Measurements from ENCODE around the gene CCDC51.
"Not testable (repeated sequence)": the region's sequence is repeated elsewhere in the genome, so short reads cannot be mapped to it uniquely, and the experiment has no call there.

The CCDC51 gene

DNA sequence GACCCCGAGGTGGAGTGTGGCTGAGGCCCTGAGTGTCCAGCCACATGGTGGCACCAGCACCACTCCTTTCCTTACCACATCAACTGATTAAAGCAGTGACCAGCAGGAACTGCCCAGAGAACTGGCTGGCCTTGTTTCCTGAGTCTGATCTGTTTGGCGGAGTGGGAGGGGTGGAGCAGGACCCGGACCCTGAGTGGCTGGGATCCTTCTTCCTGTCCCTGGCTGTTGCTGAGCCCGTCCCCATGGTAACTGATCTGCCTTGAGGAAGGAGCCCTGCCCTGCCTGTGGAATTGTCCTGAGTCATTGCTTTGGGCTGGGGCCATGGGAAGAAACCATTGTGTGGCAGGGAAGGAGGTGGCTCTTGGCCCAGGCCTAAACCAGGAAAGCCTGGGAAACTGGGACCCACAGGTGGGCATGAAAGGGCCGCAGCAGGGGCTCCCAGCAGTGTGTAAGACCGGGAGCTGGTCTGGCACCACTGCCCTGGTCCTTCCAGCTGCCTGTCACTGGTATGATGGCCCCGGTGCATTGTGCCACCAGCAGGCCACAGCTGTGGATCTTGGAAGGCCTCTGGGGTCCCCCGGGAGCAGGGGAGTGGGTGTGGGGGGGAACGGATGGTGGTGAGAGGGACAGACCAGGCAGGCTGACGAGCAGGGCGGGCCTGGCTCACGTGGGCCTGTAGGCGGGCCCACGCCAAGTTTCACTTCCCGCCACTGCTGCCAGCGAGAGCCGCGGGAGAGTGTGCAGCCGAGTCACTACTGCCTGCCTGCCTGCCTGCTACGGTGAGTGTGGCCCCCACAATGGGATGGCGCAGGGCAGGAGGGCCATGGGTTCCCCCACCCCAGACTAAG, 25.8 kb upstream of the CCDC51 start:
- peak; percentile 99 for DNase-seq (ENCODE audit: low spot score)

DNA sequence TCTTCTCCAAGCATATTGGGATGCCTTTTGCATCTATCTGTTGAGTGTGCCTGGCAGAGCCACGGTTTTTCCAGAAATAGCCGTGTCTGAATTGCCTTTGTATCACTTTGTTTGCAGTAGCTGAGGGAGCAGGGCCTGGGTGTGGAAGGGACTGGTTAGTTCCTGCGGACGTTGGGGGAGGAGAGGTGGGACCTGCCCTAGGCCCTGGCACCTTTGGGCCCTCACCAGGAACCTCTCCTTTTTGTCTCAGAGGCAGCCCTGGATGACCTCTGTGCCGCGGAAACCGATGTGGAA, 25.3 kb upstream of the CCDC51 start:
- no peak for DNase-seq (ENCODE audit: low spot score)

DNA sequence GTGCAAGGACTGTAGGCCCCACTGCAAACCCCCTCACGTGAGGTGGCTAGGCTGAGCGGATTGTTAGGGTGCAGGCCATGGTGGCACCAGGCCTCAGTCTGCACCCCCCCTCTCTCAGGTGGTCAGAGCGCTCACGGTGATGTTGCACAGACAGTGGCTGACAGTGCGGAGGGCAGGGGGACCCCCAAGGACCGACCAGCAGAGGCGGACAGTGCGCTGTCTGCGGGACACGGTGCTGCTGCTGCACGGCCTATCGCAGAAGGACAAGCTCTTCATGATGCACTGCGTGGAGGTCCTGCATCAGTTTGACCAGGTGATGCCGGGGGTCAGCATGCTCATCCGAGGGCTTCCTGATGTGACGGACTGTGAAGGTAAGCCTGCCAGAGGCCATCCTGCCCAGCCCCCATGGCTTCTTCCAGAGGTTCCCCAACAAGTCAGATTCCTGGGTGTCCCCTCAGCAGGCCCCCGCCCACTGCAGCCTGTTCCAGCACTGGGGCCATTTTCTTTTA, 24.8 kb upstream of the CCDC51 start:
- no peak for DNase-seq (ENCODE audit: low spot score)

DNA sequence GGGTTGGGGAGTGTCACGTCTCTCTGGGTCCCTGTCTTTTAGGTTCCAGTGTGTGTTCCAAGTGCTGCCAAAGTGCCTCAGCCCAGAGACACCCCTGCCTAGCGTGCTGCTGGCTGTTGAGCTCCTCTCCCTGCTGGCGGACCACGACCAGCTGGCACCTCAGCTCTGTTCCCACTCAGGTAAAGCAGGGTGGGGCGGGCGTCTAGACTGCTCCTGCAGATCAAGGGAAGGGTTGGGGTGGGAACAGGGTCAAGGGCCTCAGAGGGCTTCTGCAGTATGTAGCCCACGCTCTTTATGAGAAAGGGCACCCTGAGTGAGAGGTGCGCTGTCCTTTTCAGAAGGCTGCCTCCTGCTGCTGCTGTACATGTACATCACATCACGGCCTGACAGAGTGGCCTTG, 23.8 kb upstream of the CCDC51 start:
- DNase-seq (ENCODE audit: low spot score) = no peak

DNA sequence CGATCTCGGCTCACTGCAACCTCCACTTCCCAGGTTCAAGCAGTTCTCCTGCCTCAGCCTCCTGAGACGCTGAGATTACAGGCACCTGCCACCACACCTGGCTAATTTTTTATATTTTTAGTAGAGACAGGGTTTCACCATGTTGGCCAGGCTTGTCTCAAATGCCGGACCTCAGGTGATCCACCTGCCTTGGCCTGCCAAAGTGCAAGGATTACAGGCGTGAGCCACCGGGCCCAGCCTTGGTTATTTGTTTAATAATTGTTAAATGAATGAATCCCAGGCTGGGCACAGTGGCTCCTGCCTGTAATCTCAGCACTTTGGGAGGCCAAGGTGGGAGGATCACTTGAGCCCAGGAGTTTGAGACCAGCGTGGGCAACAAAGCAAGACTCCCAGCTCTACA, 21.8 kb upstream of the CCDC51 start:
- not testable (repeated sequence) for DNase-seq (ENCODE audit: low spot score)

DNA sequence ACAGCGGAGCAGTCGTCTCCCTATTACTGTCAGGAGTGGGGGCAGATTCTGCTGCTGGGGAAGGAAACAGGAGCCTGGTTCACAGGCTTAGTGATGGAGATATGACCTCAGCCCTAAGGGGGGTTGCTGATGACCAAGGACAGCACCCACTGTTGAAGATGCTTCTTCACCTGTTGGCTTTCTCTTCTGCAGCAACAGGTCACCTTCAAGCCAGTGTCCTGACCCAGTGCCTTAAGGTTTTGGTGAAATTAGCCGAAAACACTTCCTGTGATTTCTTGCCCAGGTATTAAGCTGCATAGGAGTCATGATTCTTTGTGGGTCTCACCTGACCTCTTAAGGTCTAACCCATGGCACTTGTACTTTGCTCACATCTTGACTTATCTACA, 20.6 kb upstream of the CCDC51 start:
- no peak for DNase-seq (ENCODE audit: low spot score)

DNA sequence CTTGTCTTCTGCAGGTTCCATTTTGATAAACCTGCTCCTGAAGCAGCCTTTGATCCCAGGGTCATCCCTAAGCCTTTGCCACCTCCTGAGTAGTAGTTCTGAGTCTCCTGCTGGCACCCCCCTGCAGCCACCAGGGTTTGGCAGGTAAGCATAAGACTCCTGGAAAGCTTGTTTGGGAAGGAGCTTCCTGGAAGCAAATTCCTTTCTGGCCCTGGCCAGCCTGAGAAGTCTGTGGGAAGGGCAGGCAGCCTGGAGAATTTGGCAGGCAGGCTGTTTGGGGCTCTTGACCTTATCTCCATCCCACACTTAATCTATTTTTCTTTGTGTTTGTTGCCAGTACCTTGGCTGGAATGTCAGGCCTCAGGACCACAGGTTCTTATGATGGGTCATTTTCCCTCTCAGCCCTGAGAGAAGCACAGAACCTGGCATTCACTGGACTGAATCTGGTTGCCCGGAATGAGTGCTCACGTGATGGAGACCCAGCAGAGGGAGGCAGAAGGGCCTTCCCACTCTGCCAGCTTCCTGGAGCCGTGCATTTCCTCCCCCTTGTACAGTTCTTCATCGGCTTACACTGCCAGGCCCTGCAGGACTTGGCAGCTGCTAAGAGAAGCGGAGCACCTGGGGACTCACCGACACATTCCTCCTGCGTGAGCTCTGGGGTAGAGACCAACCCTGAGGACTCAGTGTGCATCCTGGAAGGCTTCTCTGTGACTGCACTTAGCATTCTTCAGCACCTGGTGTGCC, 20.0 kb upstream of the CCDC51 start:
- DNase-seq (ENCODE audit: low spot score) = peak; percentile 92

DNA sequence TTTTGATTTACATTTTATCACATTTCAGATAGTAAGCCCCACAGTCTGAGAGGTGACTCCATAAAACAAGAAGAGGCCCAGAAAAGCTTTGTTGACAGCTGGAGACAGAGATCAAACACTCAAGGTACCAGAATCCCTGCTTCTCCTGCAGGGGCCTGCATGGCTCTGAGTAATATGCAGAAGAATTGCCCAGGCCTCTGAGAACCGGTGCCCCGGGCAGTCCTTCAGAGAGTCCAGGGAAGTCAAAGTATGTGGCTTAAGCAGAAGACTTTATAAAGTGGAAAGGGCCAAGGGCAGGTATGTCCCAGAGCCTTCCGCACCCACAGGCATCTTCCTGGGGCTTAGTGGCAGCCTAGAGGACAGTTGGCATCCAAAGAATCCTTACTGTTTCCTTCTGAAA, 19.4 kb upstream of the CCDC51 start:
- no peak for DNase-seq (ENCODE audit: low spot score)

DNA sequence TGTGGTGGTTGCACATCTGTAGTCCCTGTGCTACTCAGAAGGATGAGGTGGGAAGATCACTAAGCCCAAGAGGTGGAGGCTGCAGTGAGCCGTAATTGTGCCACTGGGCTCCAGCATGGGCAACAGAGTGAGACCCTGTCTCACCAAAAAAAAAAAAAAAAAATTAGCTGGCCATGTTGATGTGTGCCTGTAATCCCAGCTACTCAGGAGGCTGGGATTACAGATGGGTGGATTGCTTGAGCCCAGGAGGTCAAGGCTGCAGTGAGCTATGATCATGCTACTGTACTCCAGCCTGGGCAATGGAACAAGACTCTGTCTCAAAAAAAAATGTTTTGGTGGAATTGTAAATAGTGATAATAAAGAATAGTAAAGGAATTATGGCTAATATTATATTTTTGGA, 16.5 kb upstream of the CCDC51 start:
- DNase-seq (ENCODE audit: low spot score) = peak; percentile 39

DNA sequence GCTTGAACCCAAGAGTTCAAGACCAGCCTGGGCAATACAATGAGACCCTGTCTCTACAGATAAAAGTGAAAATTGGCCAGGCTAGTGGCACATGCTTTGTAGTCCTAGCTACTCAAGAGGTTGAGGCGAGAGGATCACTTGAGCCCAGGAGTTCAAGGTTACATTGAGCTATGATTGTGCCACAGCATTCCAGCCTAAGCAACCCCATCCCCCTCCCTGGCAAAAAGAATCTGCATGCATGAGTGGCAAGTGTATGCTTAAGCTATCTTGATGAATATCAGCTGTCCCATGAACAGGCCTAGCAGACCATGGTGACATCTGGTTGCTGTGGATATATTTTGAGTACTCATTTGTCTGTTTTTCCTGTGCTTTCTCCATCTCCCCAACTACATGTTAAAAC, 11.4 kb upstream of the CCDC51 start:
- DNase-seq (ENCODE audit: low spot score) = no peak

DNA sequence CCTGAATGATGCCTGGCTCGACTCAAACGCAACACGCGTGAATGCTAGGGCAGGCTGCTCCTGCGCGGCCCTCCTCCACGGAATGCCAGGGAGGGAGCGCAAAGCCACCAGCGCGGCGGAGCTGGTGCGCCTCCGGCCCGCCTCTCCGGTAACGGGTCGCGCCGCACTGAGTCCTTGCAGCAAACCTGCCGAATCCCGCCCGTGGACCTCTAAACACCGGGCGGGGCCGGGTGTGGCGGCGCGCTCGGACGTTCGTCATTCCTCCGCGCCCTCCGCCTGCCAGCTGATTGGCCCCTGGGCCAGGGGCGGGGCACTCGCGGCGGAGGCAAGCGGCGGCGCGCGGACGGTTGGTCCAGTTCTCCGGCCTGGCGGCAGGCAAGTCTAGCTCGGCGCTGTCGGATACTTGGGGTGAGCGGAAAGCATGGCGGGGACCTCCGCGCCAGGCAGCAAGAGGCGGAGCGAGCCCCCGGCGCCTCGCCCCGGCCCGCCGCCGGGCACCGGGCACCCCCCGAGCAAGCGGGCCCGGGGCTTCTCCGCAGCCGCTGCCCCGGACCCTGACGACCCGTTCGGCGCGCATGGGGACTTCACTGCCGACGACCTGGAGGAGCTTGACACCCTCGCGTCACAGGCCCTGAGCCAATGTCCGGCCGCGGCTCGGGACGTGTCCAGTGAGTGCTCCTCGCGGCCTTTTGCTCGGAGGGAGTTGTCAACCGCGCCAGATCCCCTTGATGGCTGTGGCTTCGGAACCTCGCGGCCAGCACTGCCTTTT, 6.7 kb upstream of the CCDC51 start, which contains the start of gene ATRIP:
Gene ATRIP (plus strand): TSS at position 313 of the 769 bp plus-strand sequence. CDS start 109 bp downstream, at position 422.
- DNase-seq (ENCODE audit: low spot score) = peak; percentile 91

DNA sequence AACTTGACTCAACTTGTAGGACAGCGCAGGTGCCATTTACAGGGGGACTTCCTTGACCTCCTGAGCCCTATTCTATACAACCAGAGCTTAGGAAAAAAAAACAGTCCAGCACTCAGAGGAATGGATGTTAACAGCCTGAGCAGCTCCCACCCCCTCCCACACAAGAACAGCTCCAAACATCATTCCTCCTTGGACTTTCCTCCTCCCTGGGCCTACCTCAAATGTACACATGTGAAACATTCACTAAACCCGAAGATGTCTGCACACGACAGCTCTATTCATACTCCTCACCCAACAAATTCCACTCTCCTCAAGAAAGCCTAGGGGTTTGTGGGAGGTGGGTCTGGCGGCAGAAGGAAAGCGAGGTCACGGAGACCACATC, 6.1 kb upstream of the CCDC51 start:
- DNase-seq (ENCODE audit: low spot score) = peak; percentile 49

DNA sequence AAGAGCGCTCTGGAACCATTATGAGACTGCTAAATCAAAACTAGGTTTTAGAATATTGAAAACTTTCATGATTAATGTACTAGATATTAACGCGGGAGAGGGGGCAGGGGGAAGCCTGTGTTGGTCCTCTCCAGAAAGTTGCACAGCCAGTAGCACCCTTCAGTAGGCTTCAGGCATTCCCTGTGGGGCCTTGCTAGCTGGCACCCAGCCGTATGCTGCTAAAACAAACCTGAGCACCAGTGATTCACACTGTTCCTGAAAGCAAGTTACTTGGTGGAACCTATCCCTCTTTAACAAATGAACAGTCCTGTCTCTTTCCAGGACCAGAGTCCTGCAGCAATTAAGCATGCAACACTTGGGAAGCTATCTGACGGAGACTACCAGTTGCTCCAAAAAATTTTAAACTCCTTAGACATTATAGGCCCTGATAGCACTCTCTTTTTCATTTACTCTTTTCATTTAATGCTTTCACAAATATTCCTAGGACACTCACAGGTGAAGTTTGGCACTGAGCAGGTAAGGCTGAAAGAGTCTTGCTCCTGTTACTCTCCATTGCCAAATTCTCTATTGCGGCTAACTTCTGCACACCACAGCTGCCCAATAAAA, 5.5 kb upstream of the CCDC51 start:
- peak; percentile 36 for DNase-seq (ENCODE audit: low spot score)

DNA sequence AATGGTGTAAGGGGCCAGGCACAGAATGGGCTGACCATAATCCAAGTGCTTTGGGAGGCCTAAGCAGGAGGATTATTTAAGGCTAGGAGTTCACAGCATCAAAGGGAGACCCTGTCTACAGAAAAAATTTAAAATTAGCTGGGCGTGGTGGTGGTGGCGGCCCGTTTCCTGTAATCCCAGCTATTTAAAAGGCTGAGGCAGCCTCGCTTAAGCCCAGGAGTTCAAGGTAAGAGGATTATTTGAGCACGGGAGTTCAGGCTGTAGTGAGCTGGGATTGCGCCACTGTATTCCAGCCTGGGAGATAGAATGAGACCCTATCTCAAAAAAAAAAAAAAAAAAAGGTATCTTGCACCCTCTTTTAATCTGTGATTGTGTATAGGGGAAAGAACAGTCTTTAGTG, 2.0 kb upstream of the CCDC51 start:
- DNase-seq (ENCODE audit: low spot score) = no peak

DNA sequence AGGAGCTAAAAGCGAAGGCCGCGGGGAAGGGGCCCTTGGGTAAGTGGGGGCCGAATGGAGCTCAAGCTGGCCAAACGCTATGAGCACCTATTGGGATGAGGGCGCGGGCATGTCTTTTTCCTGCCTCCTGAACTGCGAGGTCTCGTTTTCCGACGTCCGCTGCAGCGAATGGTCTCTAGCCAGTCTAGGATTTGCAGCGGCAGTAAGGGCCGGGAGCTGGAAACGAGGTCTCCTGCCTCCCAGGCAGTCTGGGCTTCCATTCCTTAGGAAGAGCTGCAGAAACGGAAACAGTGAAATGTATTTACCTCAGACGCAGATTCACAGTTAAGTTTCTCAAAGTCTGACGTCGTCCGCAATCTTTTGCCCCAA, 655 bp upstream of the CCDC51 start:
- DNase-seq (ENCODE audit: low spot score) = no peak

DNA sequence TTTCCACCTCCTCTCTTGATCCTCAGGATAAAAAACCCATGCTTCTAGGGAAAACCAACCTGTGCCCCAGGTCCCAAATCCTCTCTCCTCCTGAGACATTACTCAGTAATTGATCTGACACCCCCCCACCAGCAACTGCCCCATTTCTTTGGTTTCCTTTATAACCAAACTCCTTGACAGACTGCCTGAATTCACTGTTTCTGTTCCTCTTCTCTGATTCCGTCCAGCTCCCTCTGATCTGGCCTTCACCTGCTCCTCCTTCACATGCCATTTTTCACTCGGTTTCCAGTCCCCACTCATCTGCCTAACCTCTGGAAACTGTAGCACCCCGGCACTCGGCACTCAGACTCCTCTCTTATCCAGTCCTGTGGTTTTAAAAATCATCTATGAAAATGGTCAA, 2.1 kb downstream of the CCDC51 start:
- no peak for DNase-seq (ENCODE audit: low spot score)

DNA sequence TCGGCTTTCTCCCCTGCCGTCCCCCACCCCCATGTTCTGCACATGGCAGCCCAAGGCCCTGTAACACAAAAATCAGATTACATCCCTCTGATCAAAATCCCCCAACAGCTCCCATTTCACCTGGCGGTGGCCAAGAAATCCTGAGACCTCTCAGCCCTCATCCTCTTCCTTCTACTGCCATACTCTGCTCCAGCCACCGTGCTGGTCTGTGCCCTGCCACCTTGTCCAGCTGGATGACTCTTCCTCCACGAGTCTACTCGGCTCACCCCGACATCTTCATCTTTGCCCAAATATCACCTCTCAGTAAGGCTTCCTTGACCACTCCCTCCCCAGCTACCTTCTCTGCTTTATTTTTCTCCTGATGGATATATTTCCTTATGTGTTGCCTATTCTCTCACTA, 3.1 kb downstream of the CCDC51 start:
- no peak for DNase-seq (ENCODE audit: low spot score)

DNA sequence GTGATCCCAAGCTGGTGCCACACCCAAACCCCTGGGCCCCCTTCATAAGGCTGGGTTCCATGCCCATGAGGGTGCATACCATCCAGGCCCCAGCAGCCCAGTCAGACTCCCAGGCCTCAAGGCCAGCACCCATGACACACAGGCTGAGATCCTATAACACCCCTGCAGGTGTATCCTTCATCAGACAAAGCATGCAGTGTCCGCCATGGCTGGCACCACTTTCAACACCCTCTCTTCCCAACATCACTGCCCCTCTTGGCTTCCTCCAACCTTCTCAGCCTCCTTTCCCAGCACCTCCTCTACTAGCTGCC, 3.5 kb downstream of the CCDC51 start:
- no peak for DNase-seq (ENCODE audit: low spot score)

DNA sequence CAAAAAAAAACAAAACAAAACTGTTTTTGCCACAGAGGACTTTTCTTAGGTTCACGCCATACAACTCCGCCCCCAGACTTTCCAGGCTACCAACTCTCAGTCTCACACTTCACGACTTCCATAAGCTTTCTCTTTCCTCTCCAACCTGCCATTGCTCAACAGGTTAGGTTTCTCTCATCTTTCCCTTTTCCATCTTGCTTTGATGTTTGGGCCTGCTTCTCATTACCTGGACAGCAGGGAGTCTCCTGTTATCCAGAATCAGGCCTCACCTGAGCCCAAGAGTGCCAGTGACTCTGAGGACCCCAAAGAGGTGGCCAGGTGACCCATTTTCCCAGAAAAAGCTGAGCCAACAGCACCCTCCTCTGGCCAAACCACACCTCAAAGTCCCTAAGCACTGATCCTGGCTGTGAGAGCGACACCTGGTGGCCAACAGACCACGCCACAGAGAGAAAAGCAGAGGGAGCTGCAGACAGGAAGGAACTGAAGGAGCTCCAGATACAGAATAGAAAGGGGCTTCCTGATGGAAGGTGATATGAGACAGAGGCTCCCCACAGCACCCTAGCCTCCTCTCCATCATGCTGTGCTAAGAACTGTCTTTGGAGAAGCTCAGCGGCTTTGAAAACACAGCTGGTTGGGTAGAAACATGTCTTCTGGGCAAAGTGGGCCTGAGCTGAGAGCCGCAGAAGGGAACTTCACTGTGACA, 4.0 kb downstream of the CCDC51 start:
- DNase-seq (ENCODE audit: low spot score) = peak; percentile 93

DNA sequence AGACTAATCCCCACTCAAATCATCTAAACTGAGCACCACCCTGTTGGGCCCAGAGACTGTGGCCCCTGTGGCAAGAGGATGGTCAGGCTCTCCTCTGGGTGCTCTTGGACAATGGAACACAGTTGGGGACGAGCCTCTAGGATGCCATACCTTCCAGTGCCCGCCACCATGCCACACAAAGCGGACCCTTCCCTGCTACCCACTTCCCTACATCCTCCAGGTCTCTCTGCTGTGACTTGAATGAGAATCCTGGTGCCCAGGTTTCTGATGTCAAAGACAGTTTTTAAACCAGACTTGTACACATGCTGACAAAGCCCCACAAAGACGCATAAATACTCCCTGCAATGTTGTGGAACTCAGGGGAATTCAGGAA, 4.7 kb downstream of the CCDC51 start:
- no peak for DNase-seq (ENCODE audit: low spot score)

DNA sequence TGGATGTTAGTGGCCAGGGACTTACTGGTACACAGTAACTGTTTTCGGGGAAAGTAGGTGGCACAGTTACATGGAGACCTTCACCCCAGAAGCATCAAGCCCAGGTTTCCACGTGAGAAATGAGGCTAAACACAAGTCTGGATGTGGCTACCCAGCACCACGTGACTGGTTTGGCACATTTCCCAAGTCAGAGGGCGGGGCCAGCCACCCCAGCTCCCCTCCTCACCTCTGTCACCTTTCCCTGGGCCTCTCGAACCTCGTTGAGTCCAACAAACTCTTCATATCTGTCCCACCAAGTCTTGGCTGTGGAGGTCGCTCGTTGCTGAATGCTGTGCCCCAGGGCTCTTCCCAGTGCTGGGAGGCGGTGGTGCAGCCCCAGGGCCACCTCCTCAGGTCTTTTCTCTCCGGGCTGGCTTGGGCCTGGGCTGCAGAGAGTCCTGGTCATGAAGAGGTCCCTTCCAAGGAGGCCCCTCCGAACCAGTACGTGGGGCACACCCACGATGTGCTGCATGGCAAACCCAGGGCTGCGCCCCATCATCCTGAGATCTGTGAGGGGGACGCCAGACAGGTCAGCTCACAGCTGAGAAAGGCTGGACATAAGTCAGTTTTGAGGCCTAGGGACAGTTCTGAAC, 5.2 kb downstream of the CCDC51 start:
- DNase-seq (ENCODE audit: low spot score) = no peak
